SK-N-MC (cell line): ENCODE measurements around the gene CTNNA3.

Experiments used
- EZH2 ChIP-seq: fragments of 200-600 bp; sonication (generic); IDR thresholded peaks from one replicate; pipeline ENCODE4 v1.6.1; 2017; ENCODE audit warnings: antibody characterized with exemption
- POLR2AphosphoS5 ChIP-seq: IDR thresholded peaks from 2 replicates; pipeline ENCODE4 v1.6.1; 2012; ENCODE audit warnings: mild to moderate bottlenecking, low read depth, low read length, borderline replicate concordance

- TF ChIP-seq POLR2AphosphoS5 (no peak), EZH2 (no peak)
Measured at GRCh38 chr10:66627156-66627555, 1068.8 kb downstream of the CTNNA3 start.
